IMR-90 (cell line): Measurements from ENCODE around the gene HSD11B1L. TPM values are rescaled to one million over a fixed set of nuclear protein-coding genes. Genes with fewer than 3 reads are reported as not detected.

Experiments used
- CTCF ChIP-seq: conservative IDR thresholded peaks from 2 replicates; pipeline ENCODE4 v1.5.1; 2012; ENCODE audit warnings: mild to moderate bottlenecking, low read depth, low read length, improper control_type of control experiment
- RCOR1 ChIP-seq: IDR thresholded peaks from 2 replicates; pipeline ENCODE4 v1.6.1; 2012; ENCODE audit warnings: mild to moderate bottlenecking, low read length, improper control_type of control experiment; ENCODE audit not compliant: insufficient replicate concordance
- polyA plus RNA-seq, 3 experiments: library from polyadenylated mRNA; depleted of rRNA; stranded (reverse); fragments of >200 nt; gene quantifications; 2 replicates each; pipeline ENCODE4 v1.2.3, GENCODE V29; 2012; ENCODE audit warnings: low replicate concordance in 1 of 3
- total RNA-seq: library from RNA; depleted of rRNA; stranded (reverse); fragments of >200 nt; gene quantifications from 2 replicates; pipeline ENCODE4 v1.2.3, GENCODE V29; 2012

HSD11B1L gene
- total and polyA plus RNA-seq, 2 of the 4 experiments (the other 2 are of a cell fraction): 2.2 to 7.2 TPM

GRCh38 chr19:5718037-5718578 lies 37.3 kb downstream of the HSD11B1L start (continued):
- TF ChIP-seq RCOR1 (no peak), CTCF (no peak)
